Tibial nerve (tissue), 4 donors: ENCODE results near the gene AMIGO2. TPM values are rescaled to one million over a fixed set of nuclear protein-coding genes. Genes with fewer than 3 reads are reported as not detected.

Experiments
- DNase-seq, 2 donors: peaks; one replicate each; pipeline ENCODE4 v3.0.0-alpha.2; 2019; ENCODE audit warnings: low spot score in 2 of 2
- H3K27ac ChIP-seq, 4 donors: fragments of 200-600 bp; sonication (generic) in 3 of 4; one replicate each; pipeline ENCODE4 v1.5.1; 2017 to 2019; ENCODE audit warnings: mild to moderate bottlenecking in 1 of 4
- H3K27me3 ChIP-seq, 2 donors: fragments of 200-600 bp; sonication (generic) in 1 of 2; one replicate each; pipeline versions ENCODE4 v1.5.1 to v1.6.0; 2017 to 2019
- H3K36me3 ChIP-seq, 3 donors: fragments of 200-600 bp; sonication (generic); one replicate each; pipeline ENCODE4 v1.5.1; 2018 to 2019
- H3K4me1 ChIP-seq, 4 donors: fragments of 200-600 bp; sonication (generic) in 3 of 4; one replicate each; pipeline ENCODE4 v1.5.1; 2017 to 2019
- H3K4me3 ChIP-seq, 4 donors: fragments of 200-600 bp; sonication (generic) in 3 of 4; one replicate each; pipeline ENCODE4 v1.5.1; 2017 to 2019; ENCODE audit warnings: mild to moderate bottlenecking in 1 of 4, moderate library complexity in 1 of 4
- H3K9me3 ChIP-seq, 4 donors: fragments of 200-600 bp; sonication (generic) in 3 of 4; one replicate each; pipeline ENCODE4 v1.5.1; 2017 to 2019
- CTCF ChIP-seq, 5 experiments: fragments of 200-600 bp in 3 of 5; fragments of 450-650 bp in 2 of 5; sonication (generic) in 3 of 5; IDR thresholded peaks; one replicate each; pipeline ENCODE4 v1.5.1; 2016 to 2019; ENCODE audit warnings: antibody characterized with exemption in 5 of 5, mild to moderate bottlenecking in 3 of 5, moderate library complexity in 2 of 5
- EP300 ChIP-seq, 2 donors: sonication (generic); formaldehyde crosslinking; IDR thresholded peaks; one replicate each; pipeline ENCODE4 v1.6.1; 2017; ENCODE audit warnings: antibody characterized with exemption in 2 of 2, mild to moderate bottlenecking in 1 of 2
- POLR2A ChIP-seq, 2 donors: fragments of 450-650 bp; IDR thresholded peaks; one replicate each; pipeline ENCODE4 v1.6.1; 2017; ENCODE audit warnings: antibody characterized with exemption in 2 of 2, mild to moderate bottlenecking in 2 of 2, moderate library complexity in 2 of 2
- WGBS, 2 donors: methylation state at CpG; one replicate each; pipeline ENCODE4 v1.1.5; 2018; 5-methylcytosine and 5-hydroxymethylcytosine counted together
- total RNA-seq, 4 donors: library from RNA; depleted of rRNA; stranded (reverse); fragments of >200 nt; gene quantifications; one replicate each; pipeline ENCODE4 v1.1.0, GENCODE V29; 2016

Gene AMIGO2
- total RNA-seq, 4 donors from 2014 or later: 1.7 to 6.6 (median 3.1) TPM

- Histone ChIP-seq H3K36me3 (no peaks in the 10 kb centered on the region), H3K27me3 (no peaks in the 10 kb centered on the region), H3K4me1 (peaks cover 0 to 7% (median 0%) of the 10 kb centered on the region in 4 donors), H3K9me3 (no peaks in the 10 kb centered on the region), H3K4me3 (no peak overlapping the region), H3K27ac (no peak overlapping the region)
- 84 to 87% methylated on average over 5 of the region's 5 CpGs for WGBS, 2 donors
- no peak for DNase-seq
- TF ChIP-seq EP300 (IDR thresholded peaks at IDR 0.05) (no peak), POLR2A (IDR thresholded peaks at IDR 0.05) (no peak), CTCF (IDR thresholded peaks at IDR 0.05) (no peak)
These were observed 51.6 kb downstream of the AMIGO2 start for GRCh38 chr12:47028186-47028585.

Other genes with a start within 250 kb of the AMIGO2 start
- gene PCED1B, start 338 bp downstream of the AMIGO2 start, total RNA-seq: 1 to 10 TPM in 2 of 4 donors, under 1 TPM in 1, not detected in 1; 0.90 to 2.9 (median 2.2) TPM